Duodenal mucosa (tissue), 2 donors: ENCODE measurements around the gene NR4A3.

Experiments
- H3K27ac ChIP-seq: one replicate; pipeline ENCODE4 v1.7.0; 2013; ENCODE audit warnings: low read depth, low read length
- H3K27me3 ChIP-seq, 2 donors: one replicate each; pipeline ENCODE4 v1.7.0; 2013; ENCODE audit warnings: low read length in 2 of 2, control low read depth in 1 of 2; ENCODE audit not compliant: insufficient read depth in 2 of 2, control insufficient read depth in 1 of 2
- H3K36me3 ChIP-seq, 2 donors: one replicate each; pipeline ENCODE4 v1.7.0; 2013; ENCODE audit warnings: low read length in 2 of 2, control low read depth in 1 of 2; ENCODE audit not compliant: insufficient read depth in 2 of 2, control insufficient read depth in 1 of 2
- H3K4me1 ChIP-seq, 2 donors: one replicate each; pipeline ENCODE4 v1.7.0; 2013; ENCODE audit warnings: low read length in 2 of 2, control low read depth in 1 of 2; ENCODE audit not compliant: insufficient read depth in 2 of 2, control insufficient read depth in 1 of 2
- H3K4me3 ChIP-seq, 2 donors: one replicate each; pipeline ENCODE4 v1.7.0; 2013; ENCODE audit warnings: low read length in 2 of 2, low read depth in 1 of 2
- H3K9ac ChIP-seq, 2 donors: one replicate each; pipeline ENCODE4 v1.7.0; 2013; ENCODE audit warnings: low read length in 2 of 2, low read depth in 1 of 2
- H3K9me3 ChIP-seq, 2 donors: one replicate each; pipeline ENCODE4 v1.7.0; 2013; ENCODE audit warnings: low read length in 2 of 2, control low read depth in 1 of 2; ENCODE audit not compliant: control insufficient read depth in 1 of 2

The NR4A3 gene

GRCh38 chr9:99793528-99793927 is 28.2 kb upstream of the NR4A3 start:
- Histone ChIP-seq H3K4me1 (no peaks in the 10 kb centered on the region), H3K4me3 (no peak overlapping the region), H3K27me3 (no peaks in the 10 kb centered on the region)

GRCh38 chr9:99796231-99796630 is 25.5 kb upstream of the NR4A3 start:
- no peak overlapping the region for H3K4me3 ChIP-seq
- H3K27ac ChIP-seq = no peak overlapping the region
- H3K4me1 ChIP-seq = no peaks in the 10 kb centered on the region
- no peaks in the 10 kb centered on the region for H3K36me3 ChIP-seq
- no peak overlapping the region for H3K9ac ChIP-seq
- H3K27me3 ChIP-seq = no peaks in the 10 kb centered on the region
- H3K9me3 ChIP-seq = no peaks in the 10 kb centered on the region

More at GRCh38 chr9:99793528-99793927, 28.2 kb upstream of the NR4A3 start:
- H3K36me3 ChIP-seq = no peaks in the 10 kb centered on the region
- H3K27ac ChIP-seq = no peak overlapping the region
- H3K9me3 ChIP-seq = no peaks in the 10 kb centered on the region
- H3K9ac ChIP-seq = no peak overlapping the region

GRCh38 chr9:99801775-99802174 is 19.9 kb upstream of the NR4A3 start:
- no peaks in the 10 kb centered on the region for H3K27me3 ChIP-seq
- no peak overlapping the region for H3K27ac ChIP-seq
- H3K4me1 ChIP-seq = no peaks in the 10 kb centered on the region
- H3K4me3 ChIP-seq = no peak overlapping the region
- no peak overlapping the region for H3K9ac ChIP-seq
- no peaks in the 10 kb centered on the region for H3K9me3 ChIP-seq
- no peaks in the 10 kb centered on the region for H3K36me3 ChIP-seq

DNA sequence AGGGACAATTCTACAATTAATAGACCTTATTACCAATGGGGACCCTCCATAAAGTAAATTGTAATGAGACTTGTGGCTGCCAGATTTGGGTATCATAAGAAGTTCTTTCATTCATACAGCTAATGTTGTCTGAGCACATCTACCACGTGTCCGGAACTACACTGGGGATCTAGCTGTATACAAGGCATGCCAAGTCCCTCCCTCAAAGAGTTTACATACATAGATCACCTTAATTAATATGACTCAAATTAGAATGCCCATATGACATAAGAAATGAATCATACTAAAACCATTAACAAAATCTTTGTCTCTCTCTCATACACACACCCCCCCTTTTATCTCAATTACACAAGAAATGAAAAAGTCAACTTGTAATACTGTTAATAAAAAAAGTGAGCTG is 18.0 kb upstream of the NR4A3 start:
- Histone ChIP-seq H3K27ac (no peak overlapping the region), H3K27me3 (no peaks in the 10 kb centered on the region), H3K4me1 (no peaks in the 10 kb centered on the region), H3K36me3 (no peaks in the 10 kb centered on the region), H3K4me3 (no peak overlapping the region), H3K9ac (no peak overlapping the region), H3K9me3 (no peaks in the 10 kb centered on the region)

DNA sequence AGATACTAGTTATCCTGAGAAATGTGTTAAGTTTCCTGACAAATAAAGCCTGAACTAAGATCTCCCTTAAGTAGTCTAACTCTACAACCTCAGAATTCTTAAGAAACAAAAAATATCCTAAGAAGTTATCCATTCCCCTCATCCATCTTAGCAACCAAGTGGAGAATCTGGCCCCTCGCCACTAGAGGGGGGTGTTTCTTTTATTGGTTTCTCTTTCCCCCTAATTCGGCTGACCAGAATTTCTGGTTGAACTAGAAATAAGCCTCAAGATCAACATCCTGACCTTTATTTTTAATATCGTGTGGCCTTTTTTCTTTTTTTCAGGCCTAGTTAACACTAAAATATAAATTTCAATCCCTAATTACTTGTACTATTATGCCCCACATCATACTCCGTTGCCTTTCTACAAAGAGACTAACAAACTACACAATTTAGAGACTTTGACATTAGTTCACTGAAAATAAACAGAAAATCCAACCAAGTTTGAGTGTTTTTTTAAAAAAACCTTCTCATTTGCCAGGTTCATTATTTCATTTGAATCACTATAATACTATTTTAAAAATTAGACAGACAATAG is 14.3 kb upstream of the NR4A3 start:
- Histone ChIP-seq H3K36me3 (no peaks in the 10 kb centered on the region), H3K9me3 (no peaks in the 10 kb centered on the region), H3K27ac (no peak overlapping the region), H3K27me3 (no peaks in the 10 kb centered on the region), H3K4me1 (no peaks in the 10 kb centered on the region), H3K4me3 (no peak overlapping the region), H3K9ac (no peak overlapping the region)

- no peaks in the 10 kb centered on the region for H3K27me3 ChIP-seq
- H3K4me3 ChIP-seq = no peak overlapping the region
- no peak overlapping the region for H3K27ac ChIP-seq
- H3K36me3 ChIP-seq = no peaks in the 10 kb centered on the region
- no peaks in the 10 kb centered on the region for H3K4me1 ChIP-seq
- H3K9ac ChIP-seq = no peak overlapping the region
- no peaks in the 10 kb centered on the region for H3K9me3 ChIP-seq
Observed at GRCh38 chr9:99807956-99808355, 13.7 kb upstream of the NR4A3 start.

- no peaks in the 10 kb centered on the region for H3K4me1 ChIP-seq
- no peak overlapping the region for H3K27ac ChIP-seq
- H3K9me3 ChIP-seq = no peaks in the 10 kb centered on the region
- no peak overlapping the region for H3K4me3 ChIP-seq
- no peaks in the 10 kb centered on the region for H3K36me3 ChIP-seq
- no peak overlapping the region for H3K9ac ChIP-seq
- no peaks in the 10 kb centered on the region for H3K27me3 ChIP-seq
Observed at GRCh38 chr9:99808454-99808853, 13.2 kb upstream of the NR4A3 start.

GRCh38 chr9:99809586-99810319 is 11.9 kb upstream of the NR4A3 start:
- no peaks in the 10 kb centered on the region for H3K9me3 ChIP-seq
- no peaks in the 10 kb centered on the region for H3K4me1 ChIP-seq
- no peaks in the 10 kb centered on the region for H3K36me3 ChIP-seq
- H3K4me3 ChIP-seq = no peak overlapping the region
- H3K27ac ChIP-seq = no peak overlapping the region
- no peak overlapping the region for H3K9ac ChIP-seq
- no peaks in the 10 kb centered on the region for H3K27me3 ChIP-seq

- Histone ChIP-seq H3K27ac (no peak overlapping the region), H3K4me1 (no peaks in the 10 kb centered on the region), H3K27me3 (no peaks in the 10 kb centered on the region), H3K4me3 (no peak overlapping the region), H3K36me3 (no peaks in the 10 kb centered on the region), H3K9me3 (no peaks in the 10 kb centered on the region), H3K9ac (no peak overlapping the region)
Observed at GRCh38 chr9:99811172-99811571, 10.5 kb upstream of the NR4A3 start.

GRCh38 chr9:99811598-99812383 is 9.9 kb upstream of the NR4A3 start:
- H3K9ac ChIP-seq = no peak overlapping the region
- no peak overlapping the region for H3K4me3 ChIP-seq
- H3K4me1 ChIP-seq = no peaks in the 10 kb centered on the region
- H3K27me3 ChIP-seq = no peaks in the 10 kb centered on the region
- no peaks in the 10 kb centered on the region for H3K36me3 ChIP-seq
- H3K9me3 ChIP-seq = no peaks in the 10 kb centered on the region
- no peak overlapping the region for H3K27ac ChIP-seq
